SU-DHL-6 (cell line): ENCODE results near the gene GON4L.
"Not testable (repeated sequence)": the region's sequence is repeated elsewhere in the genome, so short reads cannot be mapped to it uniquely, and the experiment has no call there.

Experiments
- CTCF ChIP-seq: fragments of 200-600 bp; sonication (generic); IDR thresholded peaks from one replicate; pipeline ENCODE4 v1.5.1; 2017; ENCODE audit warnings: antibody characterized with exemption, mild to moderate bottlenecking, low read length, moderate library complexity; ENCODE audit not compliant: insufficient read depth, poor library complexity, severe bottlenecking
- EZH2phosphoT487 ChIP-seq: fragments of 200-600 bp; sonication (generic), shearing (Covaris generic); conservative IDR thresholded peaks from 2 replicates; pipeline ENCODE4 v1.6.1; 2018; ENCODE audit warnings: mild to moderate bottlenecking, antibody characterized with exemption, low read length, moderate library complexity, mixed read lengths

DNA sequence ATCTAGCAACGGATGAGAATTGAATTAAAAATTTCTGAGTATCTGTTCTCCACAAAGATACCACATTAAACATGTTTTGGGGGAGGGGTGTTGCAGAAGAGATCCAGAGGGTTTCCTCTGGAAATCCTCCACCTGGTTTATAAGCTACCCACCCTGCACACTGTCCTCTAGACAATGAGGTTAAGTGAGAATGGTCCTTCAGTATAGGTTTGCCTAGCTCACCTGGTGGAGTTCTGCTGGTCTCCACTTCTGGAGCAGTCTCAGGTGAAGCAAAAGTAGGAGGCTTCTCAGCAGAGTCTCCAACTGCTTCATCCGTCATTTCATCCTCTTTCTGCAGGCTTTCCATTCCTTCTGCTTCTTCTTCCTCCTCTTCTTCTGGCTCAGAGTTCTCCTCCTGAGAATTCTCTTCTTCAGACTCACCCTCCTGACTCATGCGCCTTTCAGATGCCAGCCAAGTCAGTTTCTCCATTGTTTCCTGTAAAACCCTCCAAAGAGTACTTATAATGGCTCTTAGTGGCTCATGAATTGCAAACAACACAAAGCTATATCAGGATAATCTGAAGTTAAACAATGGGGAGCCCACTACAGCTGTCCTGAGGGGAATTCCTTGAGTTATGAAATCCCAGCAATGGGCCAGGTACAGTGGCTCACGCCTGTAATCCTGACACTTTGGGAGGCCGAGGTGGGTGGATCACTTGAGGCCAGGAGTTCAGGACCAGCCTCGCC lies 93.8 kb downstream of the GON4L start:
- TF ChIP-seq CTCF, EZH2phosphoT487: not testable (repeated sequence)
